Activated CD8-positive, alpha-beta memory T cell treated with anti-CD3 and anti-CD28 coated beads for 48 hours (primary cell): ENCODE results near the gene DDX5.
"Not testable (repeated sequence)": the region's sequence is repeated elsewhere in the genome, so short reads cannot be mapped to it uniquely, and the experiment has no call there.

ENCODE experiments used
- DNase-seq, 3 experiments: peaks; one replicate each; pipeline ENCODE4 v3.0.0-alpha.2; 2020; ENCODE audit warnings: low read depth in 2 of 3, low spot score in 2 of 3

DDX5 gene

DNA sequence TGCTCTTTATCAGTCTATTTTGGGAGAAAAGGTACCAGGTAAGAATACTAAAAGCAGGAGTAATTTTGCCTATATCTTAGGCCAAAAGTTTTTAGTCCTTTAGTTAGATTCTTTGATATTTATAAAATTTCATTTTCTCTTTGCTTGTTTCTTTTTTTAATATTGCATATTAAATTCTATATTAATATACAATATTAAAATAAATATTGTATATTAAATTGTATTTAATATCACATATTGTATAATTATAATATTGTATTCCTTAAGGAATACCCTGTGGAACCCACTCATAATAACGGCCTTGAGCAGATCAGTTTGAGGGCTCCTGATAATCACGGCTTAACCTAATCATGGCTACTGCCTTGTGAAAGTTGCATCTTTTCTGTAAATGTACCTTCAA is 2.6 kb upstream of the DDX5 start:
- no peak for DNase-seq

DNA sequence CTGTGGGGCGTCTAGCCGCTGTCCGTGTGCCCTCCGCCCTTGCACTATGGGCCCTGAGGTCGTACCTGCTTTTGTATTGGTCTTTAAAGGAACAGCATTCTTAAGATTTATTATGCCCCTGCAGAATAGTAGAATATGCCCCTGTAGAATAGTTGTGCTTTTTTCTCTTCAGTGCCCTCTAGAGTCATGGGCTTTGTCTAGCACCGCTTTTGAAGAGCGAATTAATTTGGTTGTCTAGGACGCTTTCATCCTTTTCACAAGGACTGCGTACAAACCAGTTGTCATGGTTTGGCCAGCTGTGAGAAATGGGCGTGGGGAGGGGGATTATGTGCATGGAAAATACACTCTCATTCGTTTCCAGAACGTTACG is 1.3 kb upstream of the DDX5 start:
- no peak for DNase-seq

DNA sequence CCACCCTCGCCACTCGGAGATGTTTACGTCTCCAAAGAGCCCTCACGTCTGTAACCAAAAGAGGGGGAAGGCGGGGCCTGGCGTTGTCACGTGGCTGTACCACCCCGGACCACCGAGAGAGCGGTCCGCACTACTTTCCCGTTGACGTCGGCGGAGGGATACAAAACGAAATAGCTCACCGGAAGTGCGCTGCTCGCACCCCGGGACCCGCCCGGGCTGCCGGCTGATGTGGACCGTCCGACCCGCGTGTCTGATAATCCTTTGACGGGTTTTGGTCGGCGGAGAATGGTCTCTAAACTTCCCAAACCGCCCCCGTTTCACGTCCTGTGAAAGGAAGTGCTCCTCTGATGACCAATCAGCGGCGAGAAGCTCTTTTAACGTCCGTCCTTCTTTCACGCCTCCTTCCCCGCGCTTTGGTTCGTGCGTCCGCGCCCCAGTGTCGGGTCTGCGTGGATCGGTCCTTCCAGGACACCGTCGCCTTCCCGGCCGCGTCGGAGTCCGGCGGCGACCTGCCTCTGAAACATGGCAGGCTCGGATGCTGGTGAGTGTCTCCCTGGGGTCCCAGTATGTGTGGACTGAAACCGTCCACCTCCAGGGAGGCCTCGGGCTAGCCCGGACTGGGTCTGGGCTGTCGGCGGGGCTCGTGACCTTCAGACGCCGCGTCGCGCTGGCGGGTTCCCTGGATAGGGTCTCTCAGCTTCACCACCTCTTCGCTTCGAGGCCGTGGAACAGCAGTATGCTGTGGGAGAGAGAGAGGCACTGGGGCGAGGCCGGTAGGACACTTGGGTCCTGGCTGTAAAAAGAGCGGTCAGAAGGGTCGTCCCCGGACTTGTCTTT is 705 bp upstream of the DDX5 start, which contains the start of gene CEP95:
Gene CEP95 (plus strand): TSS at position 402 of the 837 bp plus-strand sequence. CDS start 121 bp downstream, at position 523.
- peak; percentile 85 to 95 (median 88) for DNase-seq

DNA sequence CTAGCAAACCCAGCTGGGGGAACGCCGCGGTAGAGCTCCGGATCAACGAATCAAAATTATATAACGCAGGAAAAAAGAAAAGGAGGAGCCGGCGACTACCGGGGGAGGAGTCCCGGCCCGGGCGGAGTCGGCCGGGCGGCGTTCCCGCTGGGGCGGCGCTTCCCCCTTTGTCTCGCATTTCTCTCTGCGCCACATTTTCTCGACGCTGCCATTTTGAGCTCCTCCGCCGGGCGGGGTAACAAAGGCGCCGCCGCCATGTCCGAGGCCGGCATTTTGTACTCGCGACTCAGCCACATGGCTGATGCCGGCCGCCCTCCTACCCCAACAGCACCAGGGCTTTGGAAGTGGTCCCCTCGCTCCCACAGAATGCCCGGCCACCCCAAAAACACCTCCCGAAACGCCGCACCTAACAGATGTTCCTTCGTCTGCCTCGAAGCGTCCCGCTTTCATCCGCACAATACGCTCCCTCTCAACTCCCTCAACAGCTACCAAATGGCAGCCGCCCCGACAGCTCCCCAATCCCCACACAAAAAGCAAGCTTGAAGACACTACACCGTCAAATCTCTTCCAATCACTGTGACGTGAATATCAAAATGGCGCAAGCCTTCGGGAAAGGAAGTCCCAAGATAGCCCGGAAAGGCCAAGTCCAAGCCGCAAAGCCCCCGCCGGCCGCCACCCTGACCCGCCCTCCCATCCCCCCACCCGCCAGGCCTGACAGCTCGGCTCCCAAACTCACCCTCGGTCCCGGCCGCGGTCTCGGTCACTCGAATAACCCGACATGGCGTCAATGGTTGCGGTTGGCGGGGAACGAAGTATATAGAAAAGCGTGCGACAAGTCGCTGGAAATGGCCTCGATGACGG is 519 bp downstream of the DDX5 start:
- peak; percentile 52 to 68 (median 59) for DNase-seq

DNA sequence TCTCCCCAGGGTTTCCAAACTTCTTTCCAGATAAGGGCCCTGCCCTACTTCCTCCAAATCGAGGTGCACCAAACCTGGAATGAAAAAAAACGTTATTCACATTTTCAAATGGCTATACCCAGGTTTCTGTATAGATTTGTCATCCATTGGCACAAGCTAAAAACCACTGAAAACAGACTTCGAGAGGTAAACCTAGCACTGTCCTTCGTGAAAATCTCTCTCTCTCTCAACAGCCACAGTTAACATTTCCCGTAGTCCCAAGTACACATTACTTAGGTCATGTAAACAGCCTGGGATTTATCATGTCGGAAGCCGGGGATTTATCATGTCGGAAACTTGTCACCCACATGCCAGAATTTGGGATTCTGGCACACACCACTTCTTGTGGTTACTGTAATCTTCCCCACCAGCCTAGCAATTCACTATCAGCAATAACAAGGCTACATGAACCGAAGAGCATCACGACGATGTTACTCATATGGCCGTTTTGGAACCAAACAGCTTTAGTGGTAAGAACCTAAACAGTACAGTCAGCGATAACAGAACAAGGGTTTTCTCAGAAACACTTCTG is 1.2 kb downstream of the DDX5 start:
- DNase-seq: no peak

DNA sequence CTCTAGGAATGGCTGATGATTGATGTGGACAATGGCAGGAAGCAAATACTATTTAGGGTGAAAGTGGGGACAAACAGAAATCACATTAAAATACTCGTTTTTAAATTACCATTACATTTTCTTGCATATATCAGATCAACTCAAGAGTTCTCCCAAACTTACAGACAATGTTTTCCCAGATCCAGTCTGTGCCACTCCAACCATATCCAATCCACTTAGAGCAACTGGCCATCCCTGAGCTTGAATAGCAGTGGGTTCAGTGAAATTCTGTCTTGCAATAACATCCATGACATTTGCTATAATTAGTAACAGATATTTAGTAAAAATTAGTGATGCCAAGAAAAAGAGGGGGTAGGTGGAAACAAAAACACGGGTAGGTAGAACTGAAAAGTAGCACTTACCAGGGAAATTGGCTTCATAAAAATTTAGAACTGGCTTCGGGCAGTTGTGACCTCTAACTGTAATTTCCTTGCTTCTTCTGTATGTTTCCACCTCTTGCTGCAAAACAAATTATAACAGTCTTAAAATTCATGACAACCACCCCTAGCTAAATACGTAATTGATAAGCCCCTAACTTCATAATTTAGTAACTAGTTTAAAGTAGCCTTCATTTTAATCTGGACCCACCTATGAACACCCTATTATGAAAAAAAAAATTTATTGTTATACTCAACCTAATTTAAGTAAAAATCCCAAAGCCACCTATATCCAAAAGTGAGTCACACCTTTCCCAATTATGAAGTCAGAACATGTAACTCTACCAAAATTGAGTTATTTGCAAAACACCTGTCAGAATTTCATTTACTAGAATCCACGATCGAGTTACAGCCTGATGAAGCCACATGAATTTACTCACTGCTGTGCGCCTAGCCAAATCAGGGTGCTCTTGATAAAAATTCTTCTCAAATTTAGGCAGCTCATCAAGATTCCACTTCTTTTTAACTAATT is 2.0 kb downstream of the DDX5 start:
- no peak for DNase-seq

DNA sequence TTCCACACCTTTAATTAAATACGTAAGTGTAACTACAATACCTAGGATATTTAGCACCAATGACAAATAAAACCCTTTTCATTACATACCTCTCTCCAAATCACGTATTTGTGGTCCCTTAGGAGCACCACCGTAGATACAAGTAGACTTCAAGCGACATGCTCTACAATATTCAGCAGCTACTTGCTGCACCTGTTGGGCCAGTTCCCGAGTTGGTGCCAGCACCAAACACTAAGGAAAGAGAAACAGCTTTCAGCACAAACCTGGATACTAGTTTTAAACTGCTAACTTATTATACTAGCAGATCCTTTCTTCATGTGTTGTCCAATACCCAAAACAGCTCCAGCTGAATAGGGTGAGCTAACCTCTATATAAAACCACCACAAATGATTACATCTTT is 2.7 kb downstream of the DDX5 start:
- DNase-seq: no peak

DNA sequence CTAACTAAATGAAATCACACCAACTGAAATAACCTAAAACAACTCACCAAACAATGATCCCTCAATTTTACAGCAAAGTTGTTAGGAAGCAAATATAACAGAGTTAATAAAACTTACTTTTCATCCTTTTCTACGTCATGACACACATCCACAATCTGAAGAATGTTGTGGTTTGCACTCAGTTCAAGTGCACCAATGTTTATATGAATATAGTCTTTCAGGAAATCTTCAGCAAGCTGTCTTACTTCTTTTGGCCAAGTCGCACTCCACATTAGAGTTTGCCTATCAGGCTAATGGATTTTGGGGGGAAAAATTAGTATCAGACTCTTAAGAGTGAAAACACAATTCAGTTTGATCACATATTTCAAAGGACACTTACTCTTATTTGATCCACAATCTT is 3.3 kb downstream of the DDX5 start:
- DNase-seq: no peak

DNA sequence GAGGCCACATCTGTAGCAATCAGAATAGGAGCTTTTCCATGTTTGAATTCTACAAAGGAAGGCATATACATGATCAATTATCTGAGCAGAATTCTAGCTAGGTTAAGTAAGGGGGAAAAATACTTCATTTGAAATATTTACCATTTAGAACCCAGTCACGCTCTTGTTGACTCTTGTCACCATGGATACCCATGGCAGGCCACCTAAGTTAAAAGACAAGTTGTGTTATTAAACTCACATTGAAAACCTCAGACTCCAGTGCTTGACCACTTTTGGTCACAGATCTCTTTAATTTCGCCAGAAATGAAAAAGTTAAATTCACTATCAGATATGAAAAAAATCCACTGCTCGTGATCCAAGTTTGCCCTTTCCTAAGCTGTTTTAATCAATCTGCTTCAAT is 4.1 kb downstream of the DDX5 start:
- DNase-seq: no peak

DNA sequence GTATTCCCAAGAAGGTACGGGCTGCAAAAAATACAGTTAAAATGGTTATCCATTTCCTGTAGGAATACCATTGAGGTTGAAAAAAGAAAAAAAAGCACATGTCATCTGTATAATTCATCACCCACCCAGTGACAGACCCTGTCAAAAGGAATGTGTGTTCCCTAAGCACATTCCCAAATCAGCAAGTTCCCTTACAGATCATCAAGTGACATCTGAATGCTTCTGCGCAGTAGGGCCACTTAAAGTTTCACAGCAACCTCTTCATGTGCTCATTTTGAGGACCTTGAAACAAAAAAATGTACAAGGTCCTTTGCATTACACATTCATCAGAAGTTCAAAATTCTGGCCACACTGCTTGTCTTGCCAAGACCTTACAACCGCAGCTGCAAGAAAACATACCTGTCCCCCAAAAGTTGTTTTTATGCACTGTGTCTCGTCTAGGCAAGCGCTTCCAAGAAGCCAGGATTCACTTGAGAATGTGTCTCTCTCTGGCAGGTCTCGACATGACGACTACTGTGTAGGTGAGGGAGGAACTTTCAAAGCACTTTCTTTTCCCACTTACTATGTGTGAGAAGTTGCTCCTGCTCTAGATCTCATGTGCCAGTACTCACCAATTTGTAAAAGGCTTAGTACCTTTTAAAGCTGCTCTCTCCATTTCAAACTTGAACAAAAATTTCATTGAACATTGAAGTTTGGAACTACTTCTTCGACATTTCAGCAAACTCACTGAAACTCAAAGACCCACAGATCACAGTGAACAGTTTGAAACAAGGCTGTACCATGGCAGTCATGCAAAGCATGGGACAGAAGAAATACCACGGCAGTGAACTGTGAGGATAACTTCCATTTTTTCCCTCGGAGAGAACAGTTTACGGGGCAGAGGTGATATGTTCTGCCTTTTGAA is 5.0 kb downstream of the DDX5 start:
- no peak for DNase-seq

DNA sequence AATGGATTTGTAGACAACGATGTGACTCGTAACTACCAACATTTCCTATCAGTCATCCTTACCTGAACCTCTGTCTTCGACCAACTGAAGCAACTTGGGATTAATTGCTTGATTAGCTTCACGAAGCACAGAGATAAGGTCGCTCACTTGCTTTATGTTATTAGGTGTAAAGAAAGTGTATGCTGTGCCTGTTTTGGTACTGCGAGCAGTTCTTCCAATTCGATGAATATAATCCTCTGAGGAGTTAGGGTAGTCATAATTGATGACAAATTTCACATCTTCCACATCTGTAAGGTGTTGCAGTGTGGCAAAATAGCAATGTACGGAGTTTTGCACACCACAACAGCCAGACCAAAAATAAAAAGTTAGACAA is 5.6 kb downstream of the DDX5 start:
- DNase-seq: no peak

DNA sequence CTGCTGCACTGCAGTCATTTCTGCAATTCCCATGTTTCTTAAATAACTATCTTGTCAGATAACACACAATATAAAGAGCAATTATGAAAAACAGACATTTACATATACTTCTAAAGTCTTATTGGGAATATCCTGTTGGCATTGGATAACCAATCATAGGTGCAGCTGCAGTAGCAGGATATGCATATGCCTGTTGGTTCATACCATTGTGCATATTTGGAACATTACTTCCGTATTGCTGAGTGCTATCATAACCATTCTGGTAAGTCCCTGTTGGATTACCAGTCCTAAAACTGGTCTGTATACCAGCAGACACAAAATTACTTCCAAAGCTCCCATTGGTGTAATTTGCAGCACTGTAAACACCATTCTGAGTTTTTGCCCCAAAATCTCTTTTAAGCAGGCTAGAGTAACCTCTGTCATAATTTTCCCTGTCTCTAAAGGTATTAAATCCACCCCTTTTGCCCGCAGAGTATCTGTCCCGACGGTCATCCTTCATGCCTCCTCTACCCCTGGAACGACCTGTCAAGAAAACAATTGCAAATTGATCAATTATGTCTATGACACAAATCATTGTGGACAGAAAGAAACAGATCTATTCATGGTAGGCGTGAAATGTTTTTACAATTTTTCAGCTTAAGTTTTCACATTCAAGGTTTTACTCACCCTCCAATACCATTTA is 6.1 kb downstream of the DDX5 start:
- no peak for DNase-seq

DNA sequence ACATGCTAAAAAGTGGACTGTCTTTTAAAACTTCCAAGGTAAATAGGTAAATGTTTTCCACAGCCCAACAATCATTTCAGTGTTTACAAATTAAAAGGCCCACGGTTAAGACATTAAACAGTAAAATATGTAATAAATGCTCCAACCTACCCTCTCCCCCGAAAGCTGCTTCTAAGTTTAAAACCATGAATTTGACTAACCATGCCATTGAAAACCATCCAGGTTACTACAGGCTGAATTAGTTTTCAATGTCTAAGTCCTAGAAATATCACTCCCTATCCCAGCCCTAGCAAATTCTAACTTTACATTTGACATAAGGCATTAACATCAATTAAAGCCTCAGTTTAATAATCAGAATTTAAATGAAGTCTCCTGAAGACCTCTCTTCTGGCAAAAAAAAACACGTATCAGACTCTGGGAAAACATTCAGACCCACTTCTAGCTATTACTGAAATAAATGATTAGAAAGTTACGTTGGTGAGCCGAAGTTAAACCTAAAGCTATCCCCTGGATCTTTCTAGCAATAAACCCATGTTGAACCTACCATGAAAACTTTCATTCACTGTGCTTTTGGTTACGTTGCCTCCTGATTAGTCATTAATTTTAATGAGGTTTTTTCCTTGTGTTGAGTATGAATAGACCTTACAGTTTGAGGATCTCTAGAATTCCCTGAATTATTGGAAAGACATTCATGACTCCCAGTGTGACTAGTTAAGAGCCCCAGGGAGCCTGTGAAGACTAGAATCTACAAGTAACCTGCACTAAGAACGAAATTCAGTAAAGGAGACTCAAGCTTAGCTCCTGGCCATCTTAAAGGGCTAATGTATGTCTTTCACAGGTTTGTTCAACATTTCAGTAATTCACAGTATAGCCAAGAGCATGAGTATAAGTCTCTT is 7.5 kb downstream of the DDX5 start:
- no peak for DNase-seq

DNA sequence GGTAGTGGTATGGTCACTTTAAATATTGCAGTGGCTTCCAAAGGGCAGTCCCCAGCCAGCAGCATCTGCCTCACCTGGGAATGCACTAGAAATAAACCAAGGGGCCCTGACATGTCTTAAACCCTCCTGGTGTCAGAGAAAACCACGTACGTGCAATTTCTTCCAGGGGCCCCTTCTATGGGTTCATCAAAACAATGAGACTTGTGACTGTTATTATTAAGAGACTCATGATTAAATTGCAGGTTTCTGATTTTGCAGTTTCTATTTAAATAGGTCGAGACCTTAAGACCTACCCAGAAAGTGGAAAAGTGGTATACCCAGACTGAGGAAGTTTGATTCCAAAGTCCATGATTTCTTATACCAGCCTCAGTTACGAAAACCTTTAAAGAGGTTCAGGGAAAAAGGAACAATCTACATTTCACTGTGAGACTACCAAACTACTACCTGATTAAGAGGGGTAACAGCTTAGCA is 8.5 kb downstream of the DDX5 start:
- DNase-seq: peak in 1 of 3 experiments; percentile 51

DNA sequence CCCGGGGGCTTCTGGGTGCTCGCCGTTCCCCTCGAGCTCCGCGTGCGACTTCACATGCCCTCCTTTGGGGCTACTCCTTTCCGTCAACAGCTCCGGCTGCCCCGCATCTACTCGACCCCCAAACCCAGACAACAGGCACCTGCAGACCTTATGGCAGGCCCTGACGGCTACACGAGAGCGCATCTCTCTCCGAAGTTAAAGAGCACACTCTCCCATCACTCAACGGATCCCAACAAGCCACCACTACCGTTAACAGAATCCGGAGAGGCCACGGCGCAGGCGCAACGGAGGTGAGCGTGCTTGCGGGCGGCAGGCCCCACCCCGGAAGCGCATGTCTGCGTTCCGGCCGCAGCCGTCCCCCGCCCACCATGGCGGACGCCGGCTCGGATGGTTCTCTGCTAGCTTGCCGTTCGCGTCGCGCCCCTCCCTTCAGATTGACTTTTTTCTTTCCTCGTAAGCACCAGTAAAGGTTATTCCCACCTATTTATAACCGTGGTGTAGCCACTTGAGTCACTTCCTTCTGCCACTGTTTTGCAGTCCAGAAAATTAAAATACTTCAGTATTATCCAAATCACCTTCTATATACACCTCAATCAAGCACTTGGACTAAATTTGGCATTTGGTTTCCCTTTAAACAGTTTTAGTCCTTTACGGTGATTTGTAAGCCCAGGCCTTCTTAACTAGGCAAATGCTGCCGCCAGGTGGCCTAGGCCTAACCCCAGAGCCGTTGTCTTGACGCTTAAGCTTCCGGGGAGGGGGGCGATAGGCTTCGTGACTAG is 9.1 kb downstream of the DDX5 start, which contains the start of gene POLG2:
Gene POLG2 (minus strand): TSS at position 269 of the 779 bp plus-strand sequence. CDS start 86 bp downstream, at position 183.
- peak; percentile 91 to 96 (median 95) for DNase-seq

DNA sequence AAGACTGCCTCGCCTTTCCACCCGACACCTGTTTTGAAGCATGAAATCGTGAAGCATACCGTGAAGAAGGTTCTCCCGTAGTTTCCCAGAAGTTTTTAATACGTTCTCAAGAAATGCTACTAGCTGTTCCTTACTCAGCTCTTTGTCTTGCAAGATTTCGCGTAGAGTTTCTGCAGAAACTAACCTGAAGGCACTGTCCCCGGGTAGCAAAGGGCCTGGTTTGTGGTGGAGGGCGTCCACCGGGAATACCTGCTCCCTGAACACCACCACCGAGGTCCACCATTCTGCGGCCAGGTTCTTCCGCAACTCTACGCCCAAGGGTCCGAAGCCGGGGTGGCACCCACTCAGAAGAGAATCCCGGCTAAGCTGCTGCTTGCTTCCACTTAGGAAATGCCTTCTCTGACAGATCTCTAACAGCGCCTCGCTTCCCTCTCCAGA is 9.7 kb downstream of the DDX5 start:
- no peak for DNase-seq

DNA sequence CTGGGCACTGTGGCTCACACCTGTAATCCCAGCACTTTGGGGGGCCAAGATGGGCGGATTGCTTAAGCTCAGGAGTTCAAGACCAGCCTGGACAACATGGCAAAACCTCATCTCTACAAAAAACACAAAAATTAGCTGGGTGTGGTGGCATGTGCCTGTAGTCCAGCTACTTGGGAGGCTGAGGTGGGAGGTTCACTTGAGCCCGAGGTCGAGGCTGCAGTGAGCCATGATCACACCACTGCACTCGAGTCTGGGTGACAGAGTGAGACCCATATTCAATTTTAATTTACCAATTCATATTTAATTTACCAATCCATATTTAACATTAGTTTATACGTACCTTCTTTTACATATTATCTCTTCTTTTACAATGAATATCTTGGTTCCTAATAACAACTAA is 10.8 kb downstream of the DDX5 start:
- not testable (repeated sequence) for DNase-seq
